ENCODE measurements around the gene RALY.
"Not testable (repeated sequence)": the region's sequence is repeated elsewhere in the genome, so short reads cannot be mapped to it uniquely, and the experiment has no call there.

Gene RALY

DNA sequence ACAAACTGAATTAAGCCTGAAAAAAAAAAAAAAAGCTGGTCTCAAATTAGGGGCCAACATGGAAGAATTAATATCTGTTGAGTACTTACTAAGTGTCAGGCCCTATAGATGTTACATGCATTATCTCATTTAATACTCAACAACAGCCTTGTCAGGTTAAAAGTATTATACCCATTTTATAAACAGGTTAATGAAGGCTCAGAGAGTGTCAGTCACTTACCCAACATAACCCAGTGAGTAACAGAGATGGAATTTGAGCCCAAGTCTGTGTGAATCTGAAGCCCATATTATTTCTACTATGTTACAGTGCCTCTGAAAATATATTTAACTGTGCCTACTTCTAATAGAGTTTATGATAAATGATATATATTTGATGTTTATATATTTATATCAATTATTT is 129.6 kb downstream of the RALY start:
- TF ChIP-seq CTBP1 (IDR thresholded peaks at IDR 0.05; ENCODE audit: borderline replicate concordance) (no peak), FOXA1 (IDR thresholded peaks at IDR 0.05) (no peak), SUZ12 (IDR thresholded peaks at IDR 0.05) (no peak), ZNF384 (IDR thresholded peaks at IDR 0.05) (no peak), TARDBP (IDR thresholded peaks at IDR 0.05) (no peak), HDGF (IDR thresholded peaks at IDR 0.05; ENCODE audit: borderline replicate concordance) (no peak), LEF1 (IDR thresholded peaks at IDR 0.05; ENCODE audit: borderline replicate concordance) (no peak), BHLHE40 (IDR thresholded peaks at IDR 0.05; ENCODE audit: borderline replicate concordance) (no peak), NFRKB (IDR thresholded peaks at IDR 0.05) (no peak), FOXK2 (IDR thresholded peaks at IDR 0.05) (no peak)
- TF ChIP-seq, protein P1, sequence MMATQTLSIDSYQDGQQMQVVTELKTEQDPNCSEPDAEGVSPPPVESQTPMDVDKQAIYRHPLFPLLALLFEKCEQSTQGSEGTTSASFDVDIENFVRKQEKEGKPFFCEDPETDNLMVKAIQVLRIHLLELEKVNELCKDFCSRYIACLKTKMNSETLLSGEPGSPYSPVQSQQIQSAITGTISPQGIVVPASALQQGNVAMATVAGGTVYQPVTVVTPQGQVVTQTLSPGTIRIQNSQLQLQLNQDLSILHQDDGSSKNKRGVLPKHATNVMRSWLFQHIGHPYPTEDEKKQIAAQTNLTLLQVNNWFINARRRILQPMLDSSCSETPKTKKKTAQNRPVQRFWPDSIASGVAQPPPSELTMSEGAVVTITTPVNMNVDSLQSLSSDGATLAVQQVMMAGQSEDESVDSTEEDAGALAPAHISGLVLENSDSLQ (IDR thresholded peaks at IDR 0.05), result no peak
- DNase-seq (ENCODE audit: extremely low spot score), result no peak
- POLR2A ChIA-PET, result interaction anchor here (4.6 kb wide), 1 partner anchor 11 kb away, joined by 22 read pairs; the partner anchor contains the start of gene EIF2S2
- CTCF ChIA-PET, result no interaction called here

GRCh38 chr20:34124469-34125249 is 130.9 kb downstream of the RALY start:
- TF ChIP-seq BHLHE40 (IDR thresholded peaks at IDR 0.05; ENCODE audit: borderline replicate concordance) (no peak), NFRKB (IDR thresholded peaks at IDR 0.05) (no peak), FOXA1 (IDR thresholded peaks at IDR 0.05) (no peak), HDGF (IDR thresholded peaks at IDR 0.05; ENCODE audit: borderline replicate concordance) (no peak), CTBP1 (IDR thresholded peaks at IDR 0.05; ENCODE audit: borderline replicate concordance) (no peak), LEF1 (IDR thresholded peaks at IDR 0.05; ENCODE audit: borderline replicate concordance) (no peak), ZNF384 (IDR thresholded peaks at IDR 0.05) (no peak), ELF4 (IDR thresholded peaks at IDR 0.05) (no peak), TARDBP (IDR thresholded peaks at IDR 0.05) (no peak), SUZ12 (IDR thresholded peaks at IDR 0.05) (no peak), FOXM1 (IDR thresholded peaks at IDR 0.05; ENCODE audit: borderline replicate concordance) (no peak), SP1 (IDR thresholded peaks at IDR 0.05) (no peak), L3MBTL2 (conservative IDR thresholded peaks at IDR 0.05) (no peak), FOXK2 (IDR thresholded peaks at IDR 0.05) (no peak), ARNT (IDR thresholded peaks at IDR 0.05) (no peak)
- TF ChIP-seq, protein P1 (IDR thresholded peaks at IDR 0.05), result no peak
- CTCF ChIA-PET, result interaction anchor here (0.6 kb wide), 1 partner anchor 35 kb away, joined by 4 read pairs; no protein-coding TSS in a partner anchor
- POLR2A ChIA-PET, result interaction anchor here (0.8 to 2.3 kb wide), 2 partner anchors 9 to 12 kb away, joined by 3 to 10 read pairs; partner anchors contain the start of gene EIF2S2
- DNase-seq (ENCODE audit: extremely low spot score), result no peak

DNA sequence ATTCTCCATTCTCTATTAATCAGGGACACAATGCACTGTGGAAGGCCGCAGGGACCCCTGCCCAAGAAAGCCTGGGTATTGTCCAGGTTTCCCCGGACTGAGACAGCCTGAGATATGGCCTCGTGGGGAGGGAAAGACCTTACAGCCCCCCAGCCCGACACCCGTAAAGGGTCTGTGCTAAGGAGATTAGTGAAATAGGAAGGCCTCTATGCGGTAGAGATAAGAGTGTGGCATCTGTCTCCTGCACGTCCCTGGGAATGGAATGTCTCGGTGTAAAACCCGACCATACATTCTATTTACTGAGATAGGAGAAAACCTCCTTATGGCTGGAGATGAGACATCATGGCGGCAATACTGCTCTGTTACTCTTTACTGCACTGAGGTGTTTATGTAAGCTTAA is 134.1 kb downstream of the RALY start:
- POLR2A ChIA-PET, result interaction anchor here (1.0 kb wide), 1 partner anchor 15 kb away, joined by 3 read pairs; the partner anchor contains the start of gene EIF2S2
- CTCF ChIA-PET, result no interaction called here
- TF ChIP-seq SP1 (IDR thresholded peaks at IDR 0.05) (no peak), L3MBTL2 (conservative IDR thresholded peaks at IDR 0.05) (no peak), FOXK2 (IDR thresholded peaks at IDR 0.05) (no peak), HDGF (IDR thresholded peaks at IDR 0.05; ENCODE audit: borderline replicate concordance) (no peak), NFRKB (IDR thresholded peaks at IDR 0.05) (no peak), ARNT (IDR thresholded peaks at IDR 0.05) (no peak), CTBP1 (IDR thresholded peaks at IDR 0.05; ENCODE audit: borderline replicate concordance) (no peak), FOXA1 (IDR thresholded peaks at IDR 0.05) (no peak), LEF1 (IDR thresholded peaks at IDR 0.05; ENCODE audit: borderline replicate concordance) (no peak), ZNF384 (IDR thresholded peaks at IDR 0.05) (no peak)
- TF ChIP-seq, protein P1 (IDR thresholded peaks at IDR 0.05), result no peak
- DNase-seq (ENCODE audit: extremely low spot score), result no peak

DNA sequence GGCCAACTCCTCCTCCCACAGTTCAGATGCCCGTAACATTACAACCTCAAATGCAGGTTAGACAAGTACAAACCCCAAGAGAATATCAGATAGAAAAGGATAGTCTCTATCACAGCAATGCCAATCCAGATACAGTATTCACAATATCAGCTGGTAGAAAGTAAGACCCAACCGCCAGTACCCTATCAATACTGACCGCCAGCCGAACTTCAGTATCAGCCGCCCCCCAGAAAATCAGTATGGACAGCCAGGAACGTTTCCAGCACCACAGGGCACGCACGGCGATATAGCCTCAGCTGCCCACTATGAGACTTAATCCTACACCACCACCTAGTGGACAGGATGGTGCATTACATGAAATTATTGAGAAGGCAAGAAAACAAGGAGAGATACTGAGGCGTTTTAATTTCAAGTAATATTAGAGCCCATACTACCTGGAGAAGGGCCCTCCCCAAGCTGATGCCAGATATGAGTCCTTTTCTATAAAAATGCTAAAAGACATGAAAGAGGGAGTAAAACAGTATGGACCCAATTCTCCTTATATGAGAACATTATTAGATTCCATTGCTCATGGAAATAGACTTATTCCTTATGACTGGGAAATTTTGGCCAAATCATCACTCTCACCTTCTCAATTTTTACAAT is 135.9 kb downstream of the RALY start:
- no peak for TF ChIP-seq ARNT (IDR thresholded peaks at IDR 0.05)
- no peak for TF ChIP-seq BHLHE40 (IDR thresholded peaks at IDR 0.05; ENCODE audit: borderline replicate concordance)
- TF ChIP-seq LEF1 (IDR thresholded peaks at IDR 0.05; ENCODE audit: borderline replicate concordance), result no peak
- POLR2A ChIA-PET, result interaction anchor here (1.1 kb wide), 1 partner anchor 18 kb away, joined by 6 read pairs; the partner anchor contains the start of gene EIF2S2
- CTCF ChIA-PET, result interaction anchor here (0.5 to 0.9 kb wide), 3 partner anchors 62 to 385 kb away, joined by 3 to 4 read pairs (median 4); no protein-coding TSS in a partner anchor
- DNase-seq (ENCODE audit: extremely low spot score), result peak; percentile 76

GRCh38 chr20:34131491-34131890 is 137.8 kb downstream of the RALY start:
- POLR2A ChIA-PET, result no interaction called here
- TF ChIP-seq ELF4 (IDR thresholded peaks at IDR 0.05) (no peak), ARNT (IDR thresholded peaks at IDR 0.05) (no peak), L3MBTL2 (conservative IDR thresholded peaks at IDR 0.05) (no peak), LEF1 (IDR thresholded peaks at IDR 0.05; ENCODE audit: borderline replicate concordance) (no peak), SUZ12 (IDR thresholded peaks at IDR 0.05) (no peak), HDGF (IDR thresholded peaks at IDR 0.05; ENCODE audit: borderline replicate concordance) (no peak), FOXK2 (IDR thresholded peaks at IDR 0.05) (no peak), BHLHE40 (IDR thresholded peaks at IDR 0.05; ENCODE audit: borderline replicate concordance) (no peak), FOXA1 (IDR thresholded peaks at IDR 0.05) (no peak), NFRKB (IDR thresholded peaks at IDR 0.05) (no peak), ZNF384 (IDR thresholded peaks at IDR 0.05) (no peak), CTBP1 (IDR thresholded peaks at IDR 0.05; ENCODE audit: borderline replicate concordance) (no peak), SP1 (IDR thresholded peaks at IDR 0.05) (no peak), FOXM1 (IDR thresholded peaks at IDR 0.05; ENCODE audit: borderline replicate concordance) (no peak), TARDBP (IDR thresholded peaks at IDR 0.05) (no peak)
- TF ChIP-seq, protein P1 (IDR thresholded peaks at IDR 0.05), result no peak
- CTCF ChIA-PET, result no interaction called here
- DNase-seq (ENCODE audit: extremely low spot score), result no peak

GRCh38 chr20:34132491-34132890 is 138.8 kb downstream of the RALY start:
- CTCF ChIA-PET; POLR2A ChIA-PET; DNase-seq (ENCODE audit: extremely low spot score): not testable (repeated sequence)

DNA sequence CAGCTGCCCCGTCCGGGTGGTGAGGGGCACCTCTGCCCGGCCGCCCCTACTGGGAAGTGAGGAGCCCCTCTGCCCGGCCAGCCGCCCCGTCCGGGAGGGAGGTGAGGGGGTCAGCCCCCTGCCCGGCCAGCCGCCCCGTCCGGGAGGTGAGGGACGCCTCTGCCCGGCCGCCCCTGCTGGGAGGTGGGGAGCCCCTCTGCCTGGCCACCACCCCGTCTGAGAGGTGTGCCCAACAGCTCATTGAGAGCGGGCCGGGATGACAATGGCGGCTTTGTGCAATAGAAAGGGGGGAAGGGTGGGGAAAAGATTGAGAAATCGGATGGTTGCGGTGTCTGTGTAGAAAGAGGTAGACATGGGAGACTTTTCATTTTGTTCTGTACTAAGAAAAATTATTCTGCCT is 139.2 kb downstream of the RALY start:
- DNase-seq (ENCODE audit: extremely low spot score); CTCF ChIA-PET; POLR2A ChIA-PET: not testable (repeated sequence)

GRCh38 chr20:34133365-34133860 is 139.7 kb downstream of the RALY start:
- POLR2A ChIA-PET; DNase-seq (ENCODE audit: extremely low spot score): not testable (repeated sequence)
- CTCF ChIA-PET, result interaction anchor here (0.6 kb wide), 1 partner anchor 165 kb away, joined by 3 read pairs; no protein-coding TSS in a partner anchor
